ENCODE data around the gene FBN2.

- TF ChIP-seq CTCF (IDR thresholded peaks at IDR 0.05; ENCODE audit: poor library complexity) (no peak), EZH2 (IDR thresholded peaks at IDR 0.05; ENCODE audit: borderline replicate concordance) (no peak)
Observed at GRCh38 chr5:128478386-128479368, 59.4 kb downstream of the FBN2 start.
